DOHH2 (cell line): ENCODE measurements around the gene SLC66A3.

Experiments used
- H3F3A ChIP-seq: fragments of 200-600 bp; sonication (generic), shearing (Covaris generic); 2 replicates; pipeline ENCODE4 v1.6.0; 2016; ENCODE audit warnings: antibody characterized with exemption, mild to moderate bottlenecking; ENCODE audit not compliant: control insufficient read depth, insufficient read depth
- H3K27ac ChIP-seq: fragments of 200-600 bp; sonication (generic); 2 replicates; pipeline ENCODE4 v1.5.1; 2014; ENCODE audit warnings: low read depth, mild to moderate bottlenecking, low read length, moderate library complexity
- H3K27me3 ChIP-seq: fragments of 200-600 bp; sonication (generic); 2 replicates; pipeline ENCODE4 v1.6.1; 2014; ENCODE audit warnings: mild to moderate bottlenecking, low read length, mixed read lengths; ENCODE audit not compliant: control insufficient read depth
- H3K36me3 ChIP-seq: fragments of 200-600 bp; sonication (generic); 2 replicates; pipeline ENCODE4 v1.6.1; 2014; ENCODE audit warnings: mild to moderate bottlenecking, low read length, moderate library complexity, mixed read lengths; ENCODE audit not compliant: control insufficient read depth
- H3K4me1 ChIP-seq: fragments of 200-600 bp; sonication (generic); 2 replicates; pipeline ENCODE4 v1.6.1; 2014; ENCODE audit warnings: mild to moderate bottlenecking, low read length, mixed read lengths; ENCODE audit not compliant: control insufficient read depth
- H3K4me2 ChIP-seq: fragments of 200-600 bp; sonication (generic); 2 replicates; pipeline ENCODE4 v1.6.0; 2014; ENCODE audit warnings: mild to moderate bottlenecking, low read length, moderate library complexity
- H3K4me3 ChIP-seq: fragments of 200-600 bp; sonication (generic); 2 replicates; pipeline ENCODE4 v1.5.1; 2014; ENCODE audit warnings: mild to moderate bottlenecking, low read length, mixed read lengths
- H3K79me2 ChIP-seq: fragments of 200-600 bp; sonication (generic); 2 replicates; pipeline ENCODE4 v1.6.1; 2014; ENCODE audit warnings: mild to moderate bottlenecking, low read length, mixed read lengths; ENCODE audit not compliant: control insufficient read depth
- H3K9me2 ChIP-seq: fragments of 200-600 bp; sonication (generic); replicated peaks from 2 replicates; pipeline ENCODE4 v1.6.1; 2014; ENCODE audit warnings: mild to moderate bottlenecking, low read length, mixed read lengths; ENCODE audit not compliant: control insufficient read depth
- H3K9me3 ChIP-seq: fragments of 200-600 bp; sonication (generic); 2 replicates; pipeline ENCODE4 v1.6.1; 2014; ENCODE audit warnings: antibody characterized with exemption, low read length, mixed read lengths; ENCODE audit not compliant: control insufficient read depth, insufficient read depth
- H4K20me1 ChIP-seq: fragments of 200-600 bp; sonication (generic); 2 replicates; pipeline ENCODE4 v1.6.0; 2014; ENCODE audit warnings: low read depth, mild to moderate bottlenecking, antibody characterized with exemption, low read length, moderate library complexity; ENCODE audit not compliant: control insufficient read depth, insufficient read depth
- EZH2phosphoT487 ChIP-seq: fragments of 200-600 bp; sonication (generic); IDR thresholded peaks from 2 replicates; pipeline ENCODE4 v1.6.1; 2017; ENCODE audit warnings: borderline replicate concordance, mild to moderate bottlenecking, antibody characterized with exemption, low read length, moderate library complexity, mixed read lengths
- TF ChIP-seq, protein P1 (sequence below): fragments of 200-600 bp; sonication (generic); IDR thresholded peaks from one replicate; pipeline ENCODE4 v1.5.1; 2014; ENCODE audit warnings: antibody characterized with exemption, mild to moderate bottlenecking, low read depth, low read length; ENCODE audit not compliant: poor library complexity, severe bottlenecking

SLC66A3 gene

DNA sequence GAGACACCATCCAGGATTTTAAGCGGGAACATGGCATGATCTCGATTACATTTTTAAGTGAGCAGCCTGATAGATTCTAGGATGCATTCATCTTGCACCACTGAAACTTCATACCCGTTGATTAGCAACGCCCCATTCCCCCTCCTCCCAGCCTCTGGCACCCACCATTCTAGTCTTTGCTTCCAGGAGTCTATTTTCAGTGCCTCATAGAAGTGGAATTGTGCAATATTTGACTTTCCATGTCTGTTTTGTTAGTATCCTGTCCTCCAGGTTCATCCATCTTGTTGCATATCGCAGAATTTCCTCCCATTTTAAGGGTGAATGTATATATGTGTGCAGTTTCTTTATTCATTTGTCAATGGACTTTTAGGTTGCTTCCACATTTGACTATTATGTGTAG lies 20.9 kb upstream of the SLC66A3 start:
- H4K20me1 ChIP-seq, result no peaks in the 10 kb centered on the region
- no peak overlapping the region for H3K27ac ChIP-seq
- H3K4me3 ChIP-seq, result no peak overlapping the region
- no peaks in the 10 kb centered on the region for H3K36me3 ChIP-seq
- peaks cover 8% of the 10 kb centered on the region for H3K27me3 ChIP-seq
- no peaks in the 10 kb centered on the region for H3K9me3 ChIP-seq
- peaks cover 37% of the 10 kb centered on the region for H3K4me1 ChIP-seq
- no peak overlapping the region for H3K4me2 ChIP-seq
- no peaks in the 10 kb centered on the region for H3K9me2 ChIP-seq
- 0 out of 2 replicates have a peak, but pooled peaks cover 4% of the 10 kb centered on the region for H3F3A ChIP-seq
- no peak for TF ChIP-seq EZH2phosphoT487
- TF ChIP-seq, protein P1, sequence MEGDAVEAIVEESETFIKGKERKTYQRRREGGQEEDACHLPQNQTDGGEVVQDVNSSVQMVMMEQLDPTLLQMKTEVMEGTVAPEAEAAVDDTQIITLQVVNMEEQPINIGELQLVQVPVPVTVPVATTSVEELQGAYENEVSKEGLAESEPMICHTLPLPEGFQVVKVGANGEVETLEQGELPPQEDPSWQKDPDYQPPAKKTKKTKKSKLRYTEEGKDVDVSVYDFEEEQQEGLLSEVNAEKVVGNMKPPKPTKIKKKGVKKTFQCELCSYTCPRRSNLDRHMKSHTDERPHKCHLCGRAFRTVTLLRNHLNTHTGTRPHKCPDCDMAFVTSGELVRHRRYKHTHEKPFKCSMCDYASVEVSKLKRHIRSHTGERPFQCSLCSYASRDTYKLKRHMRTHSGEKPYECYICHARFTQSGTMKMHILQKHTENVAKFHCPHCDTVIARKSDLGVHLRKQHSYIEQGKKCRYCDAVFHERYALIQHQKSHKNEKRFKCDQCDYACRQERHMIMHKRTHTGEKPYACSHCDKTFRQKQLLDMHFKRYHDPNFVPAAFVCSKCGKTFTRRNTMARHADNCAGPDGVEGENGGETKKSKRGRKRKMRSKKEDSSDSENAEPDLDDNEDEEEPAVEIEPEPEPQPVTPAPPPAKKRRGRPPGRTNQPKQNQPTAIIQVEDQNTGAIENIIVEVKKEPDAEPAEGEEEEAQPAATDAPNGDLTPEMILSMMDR, result no peak
- H3K79me2 ChIP-seq, result no peaks in the 10 kb centered on the region

DNA sequence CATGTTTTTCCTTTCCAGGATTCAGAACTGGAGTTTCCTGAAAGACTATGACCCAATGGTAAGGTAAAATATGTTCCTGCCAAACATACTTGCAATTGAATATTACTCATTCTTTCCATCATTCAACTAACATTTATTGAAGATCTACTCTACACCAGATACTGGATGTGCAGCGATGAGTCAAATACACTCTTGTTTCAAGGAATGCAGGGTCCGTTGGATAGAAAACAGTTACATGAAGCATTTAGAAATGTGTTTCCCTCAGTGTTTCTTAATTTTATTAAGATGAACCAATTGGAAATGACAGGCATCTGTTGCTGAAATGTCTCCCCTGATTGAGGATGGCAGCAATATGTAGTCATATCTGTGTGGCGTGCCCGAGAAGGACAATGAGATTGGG lies 14.8 kb upstream of the SLC66A3 start:
- peaks cover 11% of the 10 kb centered on the region for H3K27me3 ChIP-seq
- no peaks in the 10 kb centered on the region for H3K79me2 ChIP-seq
- H3F3A ChIP-seq, result no peaks in the 10 kb centered on the region
- no peak overlapping the region for H3K4me2 ChIP-seq
- H3K27ac ChIP-seq, result no peak overlapping the region
- TF ChIP-seq, protein P1, result no peak
- no peak for TF ChIP-seq EZH2phosphoT487
- no peaks in the 10 kb centered on the region for H4K20me1 ChIP-seq
- peaks cover 2% of the 10 kb centered on the region for H3K4me1 ChIP-seq
- no peaks in the 10 kb centered on the region for H3K36me3 ChIP-seq
- no peak overlapping the region for H3K4me3 ChIP-seq
- no peaks in the 10 kb centered on the region for H3K9me3 ChIP-seq
- H3K9me2 ChIP-seq, result no peaks in the 10 kb centered on the region

DNA sequence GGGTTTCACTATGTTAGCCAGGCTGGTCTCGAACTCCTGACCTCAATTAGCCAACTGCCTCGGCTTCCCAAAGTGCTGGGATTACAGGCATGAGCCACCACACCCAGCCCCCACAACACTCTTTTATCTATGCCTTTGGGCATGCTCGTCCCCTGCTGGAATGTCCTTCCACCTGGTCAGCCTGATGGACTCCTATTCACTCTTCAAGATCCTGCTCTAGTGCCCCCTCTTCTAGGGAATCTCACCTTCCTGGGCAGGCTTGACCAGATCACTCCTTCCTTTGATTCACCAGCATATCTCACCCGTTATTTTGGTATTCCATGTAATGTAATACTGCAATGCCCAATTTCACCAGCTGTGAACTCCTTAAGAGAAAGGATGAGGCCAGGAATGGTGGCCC lies 13.9 kb upstream of the SLC66A3 start:
- no peak for TF ChIP-seq EZH2phosphoT487
- TF ChIP-seq, protein P1, result no peak
- H3K4me1 ChIP-seq, result peaks cover 4% of the 10 kb centered on the region
- H3K4me3 ChIP-seq, result no peak overlapping the region
- no peak overlapping the region for H3K27ac ChIP-seq
- H3K79me2 ChIP-seq, result no peaks in the 10 kb centered on the region
- H3K27me3 ChIP-seq, result peaks cover 7% of the 10 kb centered on the region
- no peaks in the 10 kb centered on the region for H3K36me3 ChIP-seq
- H4K20me1 ChIP-seq, result no peaks in the 10 kb centered on the region
- no peaks in the 10 kb centered on the region for H3K9me2 ChIP-seq
- H3K9me3 ChIP-seq, result no peaks in the 10 kb centered on the region
- H3F3A ChIP-seq, result no peaks in the 10 kb centered on the region
- H3K4me2 ChIP-seq, result no peak overlapping the region

DNA sequence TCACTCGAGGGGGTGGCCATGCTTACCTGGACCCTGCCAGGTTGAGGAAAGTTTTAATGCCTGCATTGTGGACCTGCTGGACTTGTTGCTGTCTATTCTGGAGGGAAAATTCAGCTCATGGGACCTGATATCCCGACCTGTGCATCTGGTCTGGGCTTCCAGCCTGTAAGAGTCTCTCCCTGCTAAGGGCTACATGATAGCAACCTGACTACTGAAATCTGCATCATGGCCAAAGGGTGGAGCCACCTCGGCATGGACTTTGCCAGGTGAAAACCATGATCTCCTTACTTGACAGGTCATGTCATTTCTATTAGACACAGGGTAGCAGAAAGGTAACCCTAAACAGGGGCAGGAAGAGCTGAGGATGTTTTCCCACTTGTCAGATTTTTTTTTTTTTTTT lies 12.9 kb upstream of the SLC66A3 start:
- Histone ChIP-seq H3K4me3 (no peak overlapping the region), H3K36me3 (no peaks in the 10 kb centered on the region), H3K79me2 (no peaks in the 10 kb centered on the region), H3F3A (no peaks in the 10 kb centered on the region), H3K27ac (no peak overlapping the region), H3K4me2 (no peak overlapping the region), H3K4me1 (peaks cover 4% of the 10 kb centered on the region), H3K9me3 (no peaks in the 10 kb centered on the region), H4K20me1 (no peaks in the 10 kb centered on the region), H3K27me3 (peaks cover 7% of the 10 kb centered on the region), H3K9me2 (no peaks in the 10 kb centered on the region)
- no peak for TF ChIP-seq EZH2phosphoT487
